ENCODE measurements around the gene EREG. TPM values are rescaled to one million over a fixed set of nuclear protein-coding genes. Genes with fewer than 3 reads are reported as not detected.
A peak's percentile ranks its signal among the peaks of the same experiment; 100 is the strongest.

Gene EREG
- total RNA-seq, 1 experiment from 2014 or later: 498 TPM

- Histone ChIP-seq H3K79me2 (ENCODE audit: insufficient read depth, low read length) (no peaks in the 10 kb centered on the region), H3K9me3 (ENCODE audit: control insufficient read depth in 1 of 2, insufficient read depth in 1 of 2, low read depth in 1 of 2, low read length in 2 of 2) (no peaks in the 10 kb centered on the region), H3K9me2 (ENCODE audit: insufficient read depth) (no peaks in the 10 kb centered on the region), H4K20me1 (ENCODE audit: insufficient read depth) (no peaks in the 10 kb centered on the region), H3K4me2 (ENCODE audit: low read length) (peak overlapping the region; percentile 39), H2AFZ (ENCODE audit: low read depth, low read length, poor library complexity, severe bottlenecking) (peak overlapping the region; percentile 84), H3K9ac (ENCODE audit: low read length) (no peak overlapping the region), H3K27me3 (ENCODE audit: insufficient read depth, low read length) (no peaks in the 10 kb centered on the region), H3K4me1 (ENCODE audit: control insufficient read depth in 1 of 2, insufficient read depth in 2 of 2, low read length in 2 of 2) (peaks cover 24 to 34% of the 10 kb centered on the region in 2 experiments), H3K27ac (ENCODE audit: low read depth, low read length) (peak overlapping the region; percentile 24; the same call in 1 of the 2 replicates), H3K4me3 (replicated peaks in 1 of 2; ENCODE audit: low read depth in 1 of 2, low read length in 2 of 2) (no peak overlapping the region), H3K36me3 (ENCODE audit: control insufficient read depth in 1 of 2, insufficient read depth in 2 of 2, low read length in 2 of 2) (no peaks in the 10 kb centered on the region)
- POLR2A ChIA-PET: interaction anchor here (0.6 to 4.7 kb wide), 2 partner anchors 22 to 24 kb away, joined by 3 to 23 read pairs; partner anchors contain the start of gene AREG
- ATAC-seq (0 out of 2 replicates have a peak, but pooled peaks have one; percentile 23), DNase-seq (ENCODE audit: low read depth, low spot score) (no peak)
- BruUV-seq (replicated peaks): no TSS peak
- CTCF ChIA-PET: no interaction called here
- TF ChIP-seq FOSL1 (IDR thresholded peaks at IDR 0.05; ENCODE audit: low read depth) (peak; percentile 10; the same call in 1 of the 2 replicates), ZFX (IDR thresholded peaks at IDR 0.05) (no peak)
- RAD21 ChIA-PET (ENCODE audit: low non-redundant PET in 1 of 2, low total read pairs in 2 of 2, uncharacterized antibody in 2 of 2, unreplicated experiment in 2 of 2): no interaction called here
- intact Hi-C loops (cut with micrococcal nuclease): no loop called here
These were observed 58.2 kb downstream of the EREG start for GRCh38 chr4:74423104-74423503.

- peaks cover 25 to 34% of the 10 kb centered on the region in 2 experiments for H3K4me1 ChIP-seq (ENCODE audit: control insufficient read depth in 1 of 2, insufficient read depth in 2 of 2, low read length in 2 of 2)
- H3K4me3 ChIP-seq (replicated peaks in 1 of 2; ENCODE audit: low read depth in 1 of 2, low read length in 2 of 2): no peak overlapping the region
- peak overlapping the region; percentile 4; the same call in 1 of the 2 replicates for H3K27ac ChIP-seq (ENCODE audit: low read depth, low read length)
- POLR2A ChIA-PET: interaction anchor here (0.6 to 4.7 kb wide), 2 partner anchors 17 to 21 kb away, joined by 3 to 23 read pairs; partner anchors contain the start of gene AREG
- no peaks in the 10 kb centered on the region for H3K79me2 ChIP-seq (ENCODE audit: insufficient read depth, low read length)
- CTCF ChIA-PET: no interaction called here
- RAD21 ChIA-PET (ENCODE audit: low non-redundant PET in 1 of 2, low total read pairs in 2 of 2, uncharacterized antibody in 2 of 2, unreplicated experiment in 2 of 2): no interaction called here
- H3K9me2 ChIP-seq (ENCODE audit: insufficient read depth): no peaks in the 10 kb centered on the region
- no peaks in the 10 kb centered on the region for H3K9me3 ChIP-seq (ENCODE audit: control insufficient read depth in 1 of 2, insufficient read depth in 1 of 2, low read depth in 1 of 2, low read length in 2 of 2)
- peak overlapping the region; percentile 39; the same call in 1 of the 2 replicates for H3K4me2 ChIP-seq (ENCODE audit: low read length)
- no peaks in the 10 kb centered on the region for H3K27me3 ChIP-seq (ENCODE audit: insufficient read depth, low read length)
- DNase-seq (ENCODE audit: low read depth, low spot score) (no peak), ATAC-seq (no peak)
- no peak overlapping the region for H3K9ac ChIP-seq (ENCODE audit: low read length)
- BruUV-seq (replicated peaks): no TSS peak
- H2AFZ ChIP-seq (ENCODE audit: low read depth, low read length, poor library complexity, severe bottlenecking): peak overlapping the region; percentile 84
- H3K36me3 ChIP-seq (ENCODE audit: control insufficient read depth in 1 of 2, insufficient read depth in 2 of 2, low read length in 2 of 2): no peaks in the 10 kb centered on the region
- TF ChIP-seq SRF (IDR thresholded peaks at IDR 0.05; ENCODE audit: low read depth): no peak
- no peak for TF ChIP-seq RAD21 (IDR thresholded peaks at IDR 0.05; ENCODE audit: low read depth)
- no peak for TF ChIP-seq CBX3 (IDR thresholded peaks at IDR 0.05; ENCODE audit: low read depth)
- TF ChIP-seq SIN3A (IDR thresholded peaks at IDR 0.05; ENCODE audit: low read depth): no peak
- TF ChIP-seq EGR1 (IDR thresholded peaks at IDR 0.05; ENCODE audit: low read depth): no peak
- no peak for TF ChIP-seq EZH2 (IDR thresholded peaks at IDR 0.05)
- no peak for TF ChIP-seq JUND (IDR thresholded peaks at IDR 0.05)
- intact Hi-C loops (cut with micrococcal nuclease): no loop called here
- H4K20me1 ChIP-seq (ENCODE audit: insufficient read depth): no peaks in the 10 kb centered on the region
These were observed 59.2 kb downstream of the EREG start for GRCh38 chr4:74424111-74424510.

Data from HCT116 (cell line).